Islet precursor cell (in vitro differentiated cells): Measurements from ENCODE around the gene MCF2.
"Not testable (repeated sequence)": the region's sequence is repeated elsewhere in the genome, so short reads cannot be mapped to it uniquely, and the experiment has no call there.

ENCODE experiments used
- DNase-seq: peaks from one replicate; pipeline ENCODE4 v3.0.0-alpha.2; 2018

The MCF2 gene

GRCh38 chrX:139708067-139708466 is at the start of gene MCF2:
TSS of gene MCF2 (minus strand) at chrX:139708167. CDS start at chrX:139651744, 56,423 bp downstream.
- no peak for DNase-seq

GRCh38 chrX:139751053-139751452 is 43.1 kb upstream of the MCF2 start:
- no peak for DNase-seq

GRCh38 chrX:139750390-139750789 is 42.4 kb upstream of the MCF2 start:
- no peak for DNase-seq

GRCh38 chrX:139739138-139739537 is 31.2 kb upstream of the MCF2 start:
- no peak for DNase-seq

- peak; percentile 53 for DNase-seq
These were observed 30.6 kb upstream of the MCF2 start for GRCh38 chrX:139738581-139738980.

GRCh38 chrX:139736151-139736550 is 28.2 kb upstream of the MCF2 start:
- DNase-seq, result no peak

GRCh38 chrX:139734996-139735395 is 27.0 kb upstream of the MCF2 start:
- DNase-seq, result no peak

- DNase-seq, result no peak
These were observed 17.8 kb upstream of the MCF2 start for GRCh38 chrX:139725720-139726119.

GRCh38 chrX:139724626-139725025 is 16.7 kb upstream of the MCF2 start:
- no peak for DNase-seq

- DNase-seq, result no peak
These were observed 13.0 kb upstream of the MCF2 start for GRCh38 chrX:139720979-139721378.

- DNase-seq, result peak; percentile 85
These were observed 12.2 kb upstream of the MCF2 start for GRCh38 chrX:139720136-139720535.

- no peak for DNase-seq
These were observed 5.3 kb downstream of the MCF2 start for GRCh38 chrX:139702658-139703057.

GRCh38 chrX:139692908-139693307 is 15.1 kb downstream of the MCF2 start:
- no peak for DNase-seq

- no peak for DNase-seq
These were observed 15.5 kb downstream of the MCF2 start for GRCh38 chrX:139692506-139692849.

GRCh38 chrX:139691843-139692505 is 16.0 kb downstream of the MCF2 start:
- peak; percentile 59 for DNase-seq

GRCh38 chrX:139691493-139691842 is 16.5 kb downstream of the MCF2 start:
- peak; percentile 62 for DNase-seq

- not testable (repeated sequence) for DNase-seq
These were observed 22.8 kb downstream of the MCF2 start for GRCh38 chrX:139685175-139685574.

- DNase-seq, result no peak
These were observed 27.6 kb downstream of the MCF2 start for GRCh38 chrX:139680356-139680755.

GRCh38 chrX:139647597-139647996 is 60.4 kb downstream of the MCF2 start:
- no peak for DNase-seq

GRCh38 chrX:139642241-139642927 is 65.6 kb downstream of the MCF2 start:
- DNase-seq, result peak; percentile 53

GRCh38 chrX:139640259-139640658 is 67.7 kb downstream of the MCF2 start:
- no peak for DNase-seq

- no peak for DNase-seq
These were observed 68.7 kb downstream of the MCF2 start for GRCh38 chrX:139639253-139639652.

- no peak for DNase-seq
These were observed 107.9 kb downstream of the MCF2 start for GRCh38 chrX:139600105-139600504.

GRCh38 chrX:139596068-139596467 is 111.9 kb downstream of the MCF2 start:
- no peak for DNase-seq

GRCh38 chrX:139585613-139586012 is 122.4 kb downstream of the MCF2 start:
- DNase-seq, result no peak
